Ishikawa (cell line): Measurements from ENCODE around the gene LIPH.

Experiments used
- CEBPB ChIP-seq: IDR thresholded peaks from 2 replicates; pipeline ENCODE4 v1.6.1; 2012
- CREB1 ChIP-seq: IDR thresholded peaks from 2 replicates; pipeline ENCODE4 v1.6.1; 2012; ENCODE audit warnings: low read depth
- EGR1 ChIP-seq: IDR thresholded peaks from 2 replicates; pipeline ENCODE4 v1.6.1; 2012
- EP300 ChIP-seq: IDR thresholded peaks from 2 replicates; pipeline ENCODE4 v1.6.1; 2012; ENCODE audit warnings: borderline replicate concordance
- FOXM1 ChIP-seq: IDR thresholded peaks from 2 replicates; pipeline ENCODE4 v1.6.1; 2012; ENCODE audit warnings: low read depth, borderline replicate concordance
- MAX ChIP-seq: IDR thresholded peaks from 2 replicates; pipeline ENCODE4 v1.6.1; 2012
- NFIC ChIP-seq: IDR thresholded peaks from 2 replicates; pipeline ENCODE4 v1.6.1; 2012
- RAD21 ChIP-seq: IDR thresholded peaks from 2 replicates; pipeline ENCODE4 v1.6.1; 2012; ENCODE audit warnings: low read depth
- REST ChIP-seq: IDR thresholded peaks from 2 replicates; pipeline ENCODE4 v1.6.1; 2012; ENCODE audit warnings: low read depth, mild to moderate bottlenecking
- TAF1 ChIP-seq: IDR thresholded peaks from 2 replicates; pipeline ENCODE4 v1.6.1; 2012; ENCODE audit warnings: low read depth, mild to moderate bottlenecking
- TCF12 ChIP-seq: IDR thresholded peaks from 2 replicates; pipeline ENCODE4 v1.6.1; 2012; ENCODE audit warnings: low read depth
- TEAD4 ChIP-seq: IDR thresholded peaks from 2 replicates; pipeline ENCODE4 v1.6.1; 2012
- USF1 ChIP-seq: IDR thresholded peaks from 2 replicates; pipeline ENCODE4 v1.6.1; 2012
- YY1 ChIP-seq: IDR thresholded peaks from 2 replicates; pipeline ENCODE4 v1.6.1; 2012; ENCODE audit warnings: low read depth
- ZBTB7A ChIP-seq: IDR thresholded peaks from 2 replicates; pipeline ENCODE4 v1.6.1; 2012; ENCODE audit warnings: low read depth

LIPH gene

GRCh38 chr3:185460309-185460708 lies 92.1 kb downstream of the LIPH start:
- TF ChIP-seq ZBTB7A (no peak), RAD21 (no peak), MAX (no peak), CEBPB (no peak), EP300 (no peak), YY1 (no peak), NFIC (no peak), CREB1 (no peak), EGR1 (no peak), USF1 (no peak), TCF12 (no peak), REST (no peak), FOXM1 (no peak), TAF1 (no peak), TEAD4 (no peak)

- no peak for TF ChIP-seq REST
- TF ChIP-seq RAD21 = no peak
- TF ChIP-seq YY1 = no peak
- TF ChIP-seq TCF12 = no peak
- no peak for TF ChIP-seq FOXM1
- no peak for TF ChIP-seq MAX
- TF ChIP-seq TAF1 = no peak
- TF ChIP-seq TEAD4 = no peak
- TF ChIP-seq CEBPB = no peak
- TF ChIP-seq CREB1 = no peak
Measured at GRCh38 chr3:185457376-185457775, 95.0 kb downstream of the LIPH start.
